Measurements from ENCODE around the gene VTI1A.

GRCh38 chr10:112706577-112706976, 259.6 kb downstream of the VTI1A start:
- TF ChIP-seq TCF12 (IDR thresholded peaks at IDR 0.05) (no peak), RFX5 (IDR thresholded peaks at IDR 0.05; ENCODE audit: low read length) (no peak), RAD21 (IDR thresholded peaks at IDR 0.05; ENCODE audit: low read length) (no peak), EZH2phosphoT487 (IDR thresholded peaks at IDR 0.05; ENCODE audit: borderline replicate concordance, low read depth) (no peak)
- TF ChIP-seq, protein P1, sequence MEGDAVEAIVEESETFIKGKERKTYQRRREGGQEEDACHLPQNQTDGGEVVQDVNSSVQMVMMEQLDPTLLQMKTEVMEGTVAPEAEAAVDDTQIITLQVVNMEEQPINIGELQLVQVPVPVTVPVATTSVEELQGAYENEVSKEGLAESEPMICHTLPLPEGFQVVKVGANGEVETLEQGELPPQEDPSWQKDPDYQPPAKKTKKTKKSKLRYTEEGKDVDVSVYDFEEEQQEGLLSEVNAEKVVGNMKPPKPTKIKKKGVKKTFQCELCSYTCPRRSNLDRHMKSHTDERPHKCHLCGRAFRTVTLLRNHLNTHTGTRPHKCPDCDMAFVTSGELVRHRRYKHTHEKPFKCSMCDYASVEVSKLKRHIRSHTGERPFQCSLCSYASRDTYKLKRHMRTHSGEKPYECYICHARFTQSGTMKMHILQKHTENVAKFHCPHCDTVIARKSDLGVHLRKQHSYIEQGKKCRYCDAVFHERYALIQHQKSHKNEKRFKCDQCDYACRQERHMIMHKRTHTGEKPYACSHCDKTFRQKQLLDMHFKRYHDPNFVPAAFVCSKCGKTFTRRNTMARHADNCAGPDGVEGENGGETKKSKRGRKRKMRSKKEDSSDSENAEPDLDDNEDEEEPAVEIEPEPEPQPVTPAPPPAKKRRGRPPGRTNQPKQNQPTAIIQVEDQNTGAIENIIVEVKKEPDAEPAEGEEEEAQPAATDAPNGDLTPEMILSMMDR (IDR thresholded peaks at IDR 0.05) = no peak
- TF ChIP-seq, protein P2, sequence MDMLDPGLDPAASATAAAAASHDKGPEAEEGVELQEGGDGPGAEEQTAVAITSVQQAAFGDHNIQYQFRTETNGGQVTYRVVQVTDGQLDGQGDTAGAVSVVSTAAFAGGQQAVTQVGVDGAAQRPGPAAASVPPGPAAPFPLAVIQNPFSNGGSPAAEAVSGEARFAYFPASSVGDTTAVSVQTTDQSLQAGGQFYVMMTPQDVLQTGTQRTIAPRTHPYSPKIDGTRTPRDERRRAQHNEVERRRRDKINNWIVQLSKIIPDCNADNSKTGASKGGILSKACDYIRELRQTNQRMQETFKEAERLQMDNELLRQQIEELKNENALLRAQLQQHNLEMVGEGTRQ (IDR thresholded peaks at IDR 0.05; ENCODE audit: borderline replicate concordance, low read depth, low read length) = no peak
